HG03378 (cell line): ENCODE data around the gene EPC2.
"Not testable (repeated sequence)": the region's sequence is repeated elsewhere in the genome, so short reads cannot be mapped to it uniquely, and the experiment has no call there.

Source experiments
- ATAC-seq: cut with Tn5 transposase; IDR thresholded peaks from one replicate; pipeline ENCODE4 v1.9.1; 2021; ENCODE audit warnings: mild to moderate bottlenecking, moderate library complexity; ENCODE audit not compliant: unreplicated experiment

Gene EPC2

DNA sequence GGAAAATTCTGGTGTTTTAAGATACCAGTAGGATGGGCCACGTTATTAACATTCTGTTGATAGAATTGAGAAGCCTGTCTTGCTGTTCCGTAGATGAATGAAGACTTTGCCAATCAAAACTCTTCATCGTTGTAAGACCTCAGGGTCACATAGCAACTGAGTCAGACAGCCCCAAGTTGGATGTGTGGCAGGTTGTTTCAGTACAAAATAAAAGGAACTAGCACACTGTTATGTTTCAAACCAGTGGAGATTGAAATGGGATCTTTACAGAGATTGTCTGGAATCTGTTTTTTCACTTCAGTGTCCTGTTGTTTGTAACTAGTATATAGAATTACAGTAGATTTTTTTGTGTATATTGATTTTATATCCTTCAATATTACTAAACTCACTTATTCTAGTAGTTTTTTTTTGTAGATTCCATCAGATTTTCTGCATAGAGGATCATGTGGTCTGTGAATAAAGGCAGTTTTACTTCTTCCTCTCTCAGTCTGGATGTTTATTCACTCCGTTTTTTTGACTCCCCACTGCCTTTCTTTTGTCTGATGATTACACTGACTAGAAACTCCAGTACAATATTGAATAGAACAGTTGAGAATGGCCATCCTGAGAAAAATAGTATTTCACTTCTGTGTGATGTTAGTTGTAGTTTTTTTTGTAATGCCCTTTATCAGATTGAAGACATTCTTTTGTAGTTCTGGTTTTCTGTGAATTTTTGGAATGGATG is 22.7 kb downstream of the EPC2 start:
- no peak for ATAC-seq

DNA sequence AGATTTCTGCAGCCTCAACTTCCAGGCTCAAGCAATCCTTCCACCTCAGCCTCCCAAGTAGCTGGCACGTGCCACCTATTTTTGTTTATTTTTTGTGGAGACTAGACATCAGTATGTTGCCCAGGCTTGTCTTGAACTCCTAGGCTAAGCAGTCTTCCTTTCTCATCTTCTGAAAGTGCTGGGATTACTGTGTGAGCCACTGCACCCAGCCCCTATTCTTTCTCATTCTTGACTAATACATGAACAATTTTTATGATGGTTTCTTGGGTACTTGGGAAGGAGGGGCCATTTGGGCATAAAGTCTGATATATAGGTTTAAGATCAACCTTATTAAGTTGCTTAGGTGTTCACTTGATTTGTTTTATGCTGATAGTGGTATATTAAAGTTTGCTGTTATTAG is 26.2 kb downstream of the EPC2 start:
- no peak for ATAC-seq

DNA sequence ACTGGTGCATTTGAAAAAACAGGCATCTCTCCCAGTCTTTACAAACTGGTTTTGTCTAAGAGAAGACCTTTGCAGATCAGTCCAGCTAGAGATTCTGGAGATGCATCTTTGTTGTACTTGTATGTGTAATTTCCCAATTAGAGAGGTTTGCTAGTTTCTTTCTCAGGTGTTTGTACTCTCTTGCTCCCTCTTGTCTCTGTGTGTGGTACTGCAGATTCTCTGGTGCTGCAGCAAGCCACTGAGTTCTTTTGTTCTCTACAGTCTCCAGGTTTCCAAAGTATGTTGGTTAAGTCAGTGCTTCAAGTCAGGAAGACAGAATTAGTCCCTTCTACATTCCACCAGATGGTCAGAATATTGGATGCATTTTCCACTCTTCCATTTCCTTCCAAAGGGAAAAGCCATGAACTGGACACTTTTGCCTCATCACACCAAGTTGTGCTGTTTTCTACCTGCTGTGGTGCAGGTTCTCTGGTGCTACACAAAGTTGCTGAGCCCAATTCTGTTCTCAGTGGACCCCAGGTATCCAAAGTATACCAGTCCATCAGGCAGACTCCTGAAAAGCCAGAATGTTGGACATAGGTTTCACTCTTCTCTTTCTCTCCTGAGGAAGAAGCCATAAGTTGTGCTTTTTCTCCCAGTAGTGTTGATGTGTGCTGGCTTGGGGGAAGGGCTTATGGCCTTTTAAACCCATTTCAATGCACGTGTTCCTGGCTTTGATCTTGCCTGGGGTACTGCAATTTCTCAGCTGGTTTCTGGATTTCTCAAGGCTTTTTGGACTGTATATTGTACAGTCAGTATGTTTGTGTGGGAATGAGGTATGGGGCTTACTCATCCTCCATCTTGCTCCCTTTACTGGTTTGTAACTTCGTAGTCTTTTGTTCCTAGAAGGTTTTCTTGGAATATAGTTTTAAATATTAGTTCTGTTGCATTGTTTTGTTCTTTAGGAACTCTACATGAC is 29.8 kb downstream of the EPC2 start:
- peak; percentile 53 for ATAC-seq

DNA sequence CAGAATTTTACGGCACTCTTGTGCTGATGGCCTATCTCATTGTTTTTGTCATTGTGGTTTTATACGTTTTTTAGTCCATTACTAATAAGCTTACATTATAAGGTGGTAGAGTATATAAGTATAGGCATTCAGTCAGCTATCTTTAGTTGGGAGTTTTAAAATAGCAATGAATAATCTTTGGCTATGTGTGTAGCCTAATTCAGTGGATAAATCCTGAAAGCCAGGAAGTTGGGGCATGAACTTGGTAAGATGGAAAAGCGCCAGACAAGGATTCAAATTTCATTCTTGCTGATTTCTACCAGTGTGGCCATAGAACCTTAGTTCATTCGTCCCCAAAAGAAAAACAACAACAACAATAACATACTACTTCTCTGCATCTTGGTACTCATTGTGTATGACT is 31.2 kb downstream of the EPC2 start:
- ATAC-seq: no peak

DNA sequence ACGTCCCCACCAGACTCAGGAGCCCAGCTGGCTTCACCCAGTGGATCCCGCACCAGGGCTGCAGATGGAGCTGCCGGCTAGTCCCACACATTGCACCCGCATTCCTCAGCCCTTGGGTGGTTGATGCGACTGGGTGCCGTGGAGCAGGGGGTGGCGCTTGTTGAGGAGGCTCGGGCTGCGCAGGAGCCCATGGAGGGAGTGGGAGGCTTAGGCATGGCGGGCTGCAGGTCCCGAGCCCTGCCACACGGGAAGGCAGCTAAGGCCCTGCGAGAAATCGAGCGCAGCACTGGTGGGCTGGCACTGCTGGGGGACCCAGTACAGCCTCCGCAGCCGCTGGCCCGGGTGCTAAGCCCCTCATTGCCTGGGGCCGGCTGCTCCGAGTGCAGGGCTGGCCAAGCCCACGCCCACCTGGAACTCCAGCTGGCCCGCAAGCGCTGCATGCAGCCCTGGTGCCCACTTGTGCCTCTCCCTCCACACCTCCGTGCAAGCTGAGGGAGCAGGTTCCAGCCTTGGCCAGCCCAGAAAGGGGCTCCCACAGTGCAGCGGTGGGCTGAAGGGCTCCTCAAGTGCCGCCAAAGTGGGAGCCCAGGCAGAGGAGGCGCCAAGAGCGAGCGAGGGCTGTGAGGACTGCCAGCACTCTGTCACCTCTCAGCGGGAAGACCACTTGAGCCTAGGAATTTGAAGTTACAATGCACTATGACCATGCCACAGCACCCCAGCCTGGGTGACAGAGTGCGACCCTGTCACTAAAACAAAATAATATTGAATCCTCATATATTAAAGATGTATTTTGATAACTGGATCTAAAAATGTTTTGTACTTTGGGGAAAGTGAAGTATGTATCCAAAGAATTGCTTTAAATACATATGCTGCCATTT is 34.0 kb downstream of the EPC2 start:
- not testable (repeated sequence) for ATAC-seq

DNA sequence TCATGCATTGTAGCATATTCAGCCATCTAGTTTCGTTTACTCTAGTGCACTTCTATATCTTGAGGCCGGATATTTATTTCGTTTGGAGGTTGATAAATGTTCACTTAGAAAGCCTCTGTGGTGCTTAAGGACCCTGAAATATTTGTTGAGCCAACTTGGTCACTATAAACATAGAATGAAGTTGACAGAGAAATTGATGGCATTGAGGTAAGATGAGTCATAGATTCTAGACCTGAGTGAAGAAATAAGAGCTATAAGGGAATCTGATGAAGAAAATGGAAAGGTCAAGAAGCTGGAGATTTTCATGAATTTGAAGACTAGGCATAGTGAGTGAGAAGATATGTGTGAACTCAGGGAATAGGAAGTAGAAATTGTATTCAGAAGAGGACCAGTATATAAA is 35.9 kb downstream of the EPC2 start:
- no peak for ATAC-seq

DNA sequence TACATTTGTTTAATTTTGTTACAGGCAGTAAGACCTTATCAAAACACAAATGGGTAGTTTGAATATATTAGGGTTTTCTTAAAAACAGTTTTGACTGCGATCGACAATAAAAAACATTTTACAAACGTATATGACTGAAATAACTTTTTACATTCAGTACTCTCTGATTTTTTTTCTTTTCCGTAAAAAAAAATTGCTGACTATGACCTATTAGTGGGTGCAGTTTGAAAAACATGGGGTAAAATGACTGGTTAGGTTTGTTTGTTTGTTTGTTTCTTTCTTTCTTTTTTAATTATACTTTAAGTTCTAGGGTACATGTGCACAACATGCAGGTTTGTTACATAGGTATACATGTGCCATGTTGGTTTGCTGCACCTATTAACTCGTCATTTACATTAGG is 36.9 kb downstream of the EPC2 start:
- ATAC-seq: no peak

DNA sequence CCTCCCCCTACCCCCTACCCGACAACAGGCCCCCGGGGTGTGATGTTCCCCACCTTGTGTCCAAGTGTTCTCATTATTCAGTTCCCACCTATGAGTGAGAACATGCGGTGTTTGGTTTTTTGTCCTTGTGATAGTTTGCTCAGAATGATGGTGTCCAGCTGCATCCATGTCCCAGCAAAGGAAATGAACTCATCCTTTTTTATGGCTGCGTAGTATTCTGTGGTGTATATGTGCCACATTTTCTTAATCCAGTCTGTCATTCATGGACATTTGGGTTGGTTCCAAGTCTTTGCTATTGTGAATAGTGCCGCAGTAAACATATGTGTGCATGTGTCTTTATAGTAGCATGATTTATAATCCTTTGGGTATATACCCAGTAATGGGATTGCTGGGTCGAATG is 37.3 kb downstream of the EPC2 start:
- ATAC-seq: not testable (repeated sequence)

DNA sequence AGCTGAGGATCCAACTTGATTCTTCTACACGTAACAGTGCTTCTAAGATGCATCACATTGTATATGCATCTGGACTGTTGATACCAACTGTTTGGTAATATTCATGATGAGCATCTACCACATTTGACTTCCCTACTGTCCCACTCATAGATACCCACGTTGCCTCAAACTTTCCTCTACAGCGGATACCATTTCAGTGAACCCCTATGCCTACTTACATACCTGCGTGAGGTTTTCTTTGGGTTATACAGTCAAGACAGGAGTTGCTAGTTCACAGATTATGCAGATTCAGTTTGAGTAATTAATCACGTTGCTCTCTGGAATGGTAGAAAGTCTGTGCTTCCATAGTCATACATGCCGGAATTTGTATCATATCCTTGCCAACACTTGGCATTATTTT is 40.0 kb downstream of the EPC2 start:
- ATAC-seq: no peak

DNA sequence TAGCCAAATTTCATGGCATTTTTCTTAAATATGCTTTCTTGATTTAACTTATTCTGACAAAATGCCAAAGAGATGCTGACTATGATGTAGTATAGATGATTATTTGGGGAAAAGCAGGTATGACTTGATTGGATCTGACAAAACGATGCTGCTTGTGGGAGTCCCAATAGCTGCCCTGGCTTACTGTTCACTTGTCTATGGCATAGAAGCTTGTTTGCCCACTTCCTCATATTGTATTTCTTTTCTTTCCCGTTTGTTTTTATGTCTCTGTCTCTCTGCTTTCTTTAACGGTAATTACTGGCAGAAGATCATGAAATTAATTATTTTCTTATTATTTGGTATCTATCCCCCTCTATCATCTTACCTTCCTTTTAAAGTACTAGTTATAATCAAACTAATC is 43.0 kb downstream of the EPC2 start:
- ATAC-seq: no peak

DNA sequence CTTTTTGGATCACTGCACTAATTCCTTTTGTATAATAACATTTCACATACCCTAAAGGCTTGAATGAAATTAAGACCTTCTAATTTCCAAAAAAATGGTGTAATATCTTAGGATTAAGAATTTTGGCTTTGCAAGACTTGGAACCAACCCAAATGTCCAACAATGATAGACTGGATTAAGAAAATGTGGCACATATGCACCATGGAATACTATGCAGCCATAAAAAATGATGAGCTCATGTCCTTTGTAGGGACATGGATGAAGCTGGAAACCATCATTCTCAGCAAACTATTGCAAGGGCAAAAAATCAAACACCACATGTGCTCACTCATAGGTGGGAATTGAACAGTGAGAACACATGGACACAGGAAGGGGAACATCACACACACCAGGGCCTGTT is 43.5 kb downstream of the EPC2 start:
- ATAC-seq: not testable (repeated sequence)

DNA sequence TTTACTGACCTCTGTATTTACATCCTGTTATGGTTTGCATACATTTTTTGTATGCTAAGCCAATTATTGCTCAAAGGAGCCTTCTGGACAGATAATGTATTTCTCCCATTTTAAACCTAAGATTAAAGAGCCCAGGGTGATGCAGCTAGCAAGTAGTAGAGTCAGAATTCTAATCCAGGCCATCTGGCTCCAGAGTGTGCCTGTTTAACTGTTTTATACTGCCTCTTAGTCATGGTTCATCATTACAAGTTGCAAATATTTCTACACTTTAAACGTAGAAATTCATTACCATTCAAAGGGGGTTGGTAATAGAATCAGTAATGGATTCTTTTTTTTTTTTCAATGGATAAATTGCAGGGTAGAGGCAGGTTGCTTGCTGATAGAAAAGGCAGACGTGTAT is 52.4 kb downstream of the EPC2 start:
- no peak for ATAC-seq

DNA sequence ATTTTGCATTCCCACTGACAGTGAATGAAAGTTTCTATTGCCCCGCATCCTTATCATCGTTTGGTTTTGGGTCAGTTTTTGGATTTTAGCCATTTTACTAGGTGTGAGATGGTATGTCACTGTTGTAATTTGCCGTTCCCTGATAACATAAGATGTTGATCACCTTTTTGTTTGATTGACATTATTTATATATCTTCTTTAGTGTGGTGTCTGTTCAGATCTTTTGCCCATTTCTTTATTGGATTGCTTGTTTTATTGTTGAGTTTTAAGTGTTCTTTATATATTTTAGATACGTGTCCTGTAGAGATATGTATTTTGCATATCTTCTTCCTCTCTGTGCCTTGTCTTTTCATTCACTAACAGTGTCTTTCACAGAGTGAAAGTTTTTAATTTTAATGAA is 55.3 kb downstream of the EPC2 start:
- no peak for ATAC-seq

DNA sequence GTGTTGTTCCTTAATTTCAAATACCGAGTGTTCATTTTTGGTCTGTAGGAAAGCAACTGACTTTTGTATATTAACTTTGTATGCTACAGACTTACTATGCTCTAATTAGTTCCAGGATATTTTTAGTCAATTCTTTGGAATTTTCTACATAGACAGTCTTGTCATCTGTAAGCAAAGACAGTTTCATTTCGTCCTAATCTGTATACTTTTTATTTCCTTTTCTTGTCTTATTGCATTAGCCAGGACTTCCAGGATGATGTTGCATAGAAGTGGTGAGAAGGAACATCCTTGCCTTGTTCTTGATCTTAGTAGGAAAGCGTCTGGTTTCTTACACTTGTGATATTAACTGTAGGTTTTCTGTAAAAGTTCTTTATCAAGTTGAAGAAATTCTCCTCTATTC is 56.5 kb downstream of the EPC2 start:
- ATAC-seq: no peak

DNA sequence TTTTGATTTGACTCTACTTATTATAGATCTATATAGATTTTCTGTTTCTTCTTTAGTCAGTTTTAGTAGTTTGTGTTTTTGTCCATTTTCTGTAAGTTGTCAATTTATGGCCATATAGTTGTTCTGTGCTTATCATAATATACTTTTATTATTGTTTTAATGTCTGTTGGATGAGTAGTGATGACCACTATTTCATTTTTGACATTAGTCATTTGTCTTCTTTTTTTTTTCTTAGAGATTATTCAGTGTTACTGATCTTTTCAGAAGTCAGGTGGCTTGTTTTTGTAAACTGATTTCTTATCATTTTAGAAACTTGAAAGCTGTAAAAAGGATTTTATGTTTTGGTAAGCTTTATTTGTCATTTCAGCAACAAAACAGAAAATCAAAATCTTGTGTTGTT is 57.3 kb downstream of the EPC2 start:
- ATAC-seq: no peak

DNA sequence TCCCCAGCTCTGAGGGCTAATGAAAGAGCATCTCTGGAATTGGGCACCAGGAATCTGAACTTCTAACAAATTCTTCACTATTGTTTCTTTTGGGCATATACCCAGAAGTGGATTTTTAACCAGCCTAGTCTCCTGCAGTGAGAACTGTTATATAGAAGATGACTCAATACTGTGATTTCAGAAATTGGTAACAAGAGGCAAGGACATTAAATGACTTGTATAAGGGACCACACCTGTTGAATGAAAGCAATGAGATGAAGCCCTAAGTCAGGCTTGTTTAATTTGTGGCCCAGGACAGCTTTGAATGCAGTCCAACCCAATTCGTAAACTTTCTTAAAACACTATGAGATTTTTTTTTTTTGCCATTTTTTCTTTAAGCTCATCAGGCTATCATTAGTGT is 57.9 kb downstream of the EPC2 start:
- ATAC-seq: no peak

DNA sequence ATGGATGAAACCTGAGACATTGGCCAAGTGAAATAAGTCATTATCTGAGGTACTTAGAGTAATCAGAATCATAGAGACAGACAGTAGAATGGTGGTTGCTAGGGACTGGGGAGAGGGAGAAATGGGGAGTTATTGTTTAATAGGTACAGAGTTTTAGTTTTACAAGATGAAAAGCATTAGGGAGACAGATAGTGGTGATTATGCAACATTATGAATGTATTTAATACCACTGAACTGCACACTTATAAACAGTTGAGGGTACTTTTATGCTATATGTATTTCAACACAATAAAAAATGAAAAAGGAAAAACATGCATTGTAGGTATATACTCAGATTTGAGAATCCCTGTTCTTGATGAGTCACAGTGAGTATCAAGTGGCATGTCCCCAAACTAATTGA is 59.7 kb downstream of the EPC2 start:
- ATAC-seq: no peak

DNA sequence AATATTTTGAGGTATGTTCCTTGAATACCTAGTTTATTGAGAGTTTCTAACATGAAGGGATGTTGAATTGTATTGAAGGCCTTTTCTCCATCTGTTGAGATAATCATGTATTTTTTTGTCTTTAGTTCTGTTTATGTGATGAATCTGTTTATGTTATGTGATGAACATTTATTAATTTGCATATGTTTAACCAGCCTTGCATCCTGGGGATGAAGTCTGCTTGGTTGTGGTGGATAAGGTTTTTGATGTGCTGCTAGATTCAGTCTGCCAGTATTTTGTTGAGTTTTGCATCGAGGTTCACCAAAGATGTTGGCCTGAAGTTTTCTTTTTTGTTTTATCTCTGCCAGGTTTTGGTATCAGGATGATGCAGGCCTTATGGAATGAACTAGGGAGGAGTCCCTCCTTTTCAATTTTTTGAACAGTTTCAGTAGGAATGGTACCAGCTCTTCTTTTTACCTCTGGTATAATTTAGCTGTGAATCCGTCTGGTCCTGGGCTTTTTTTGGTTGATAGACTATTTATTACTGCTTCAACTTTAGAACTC is 71.9 kb downstream of the EPC2 start:
- ATAC-seq: no peak

DNA sequence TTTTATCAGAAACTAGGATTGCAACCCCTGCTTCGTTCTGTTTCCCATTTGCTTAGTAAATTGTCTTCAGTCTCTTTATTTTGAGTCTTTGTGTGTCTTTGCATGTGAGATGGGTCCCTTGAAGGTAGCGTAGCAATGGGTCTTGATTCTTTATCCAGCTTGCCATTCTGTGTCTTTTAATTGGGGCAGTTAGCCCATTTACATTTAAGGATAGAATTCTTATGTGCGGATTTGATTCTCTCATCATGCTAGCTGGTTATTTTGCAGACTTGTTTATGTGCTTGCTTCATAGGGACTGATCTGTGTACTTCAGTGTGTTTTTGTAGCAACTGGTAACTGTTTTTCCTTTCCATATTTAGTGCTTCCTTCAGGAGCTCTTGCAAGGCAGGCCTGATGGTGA is 73.5 kb downstream of the EPC2 start:
- ATAC-seq: no peak

DNA sequence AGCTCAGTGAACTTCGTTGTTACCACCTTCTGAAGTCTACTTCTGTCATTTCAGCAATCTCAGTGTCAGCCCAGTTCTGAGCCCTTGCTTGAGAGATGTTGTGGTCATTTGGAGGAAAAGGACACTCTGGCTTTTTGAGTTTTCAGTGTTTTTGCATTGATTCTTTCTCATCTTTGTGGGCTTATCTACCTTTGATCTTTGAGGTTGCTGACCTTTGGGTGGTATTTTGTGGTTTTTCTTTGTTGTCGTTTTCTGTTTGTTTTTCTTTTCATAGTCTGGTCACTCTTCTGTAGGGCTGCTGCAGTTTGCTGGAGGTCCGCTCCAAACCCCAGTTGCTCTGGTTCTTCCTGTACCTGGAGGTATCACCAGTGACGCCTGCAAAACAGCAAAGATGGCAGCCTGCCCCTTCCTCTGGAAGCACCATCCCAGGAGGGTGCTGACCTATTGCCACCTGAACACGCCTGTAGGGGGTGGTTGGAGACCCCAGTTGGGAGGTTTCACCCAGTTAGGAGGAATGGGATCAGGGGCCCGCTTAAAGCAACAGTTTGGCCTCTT is 74.7 kb downstream of the EPC2 start:
- no peak for ATAC-seq
